K562 (cell line): ENCODE measurements around the gene CALCOCO2. TPM values are rescaled to one million over a fixed set of nuclear protein-coding genes. Genes with fewer than 3 reads are reported as not detected.

ENCODE experiments used
- CEBPB ChIP-seq: fragments of 450-650 bp; IDR thresholded peaks from 2 replicates; pipeline ENCODE4 v1.6.1; 2016; ENCODE audit warnings: missing genetic modification characterization, missing compliant biosample characterization
- DDX20 ChIP-seq: fragments of 450-650 bp; IDR thresholded peaks from 2 replicates; pipeline ENCODE4 v1.6.1; 2016; ENCODE audit warnings: missing genetic modification characterization, low read depth, mild to moderate bottlenecking, missing compliant biosample characterization, moderate library complexity
- NFYB ChIP-seq: IDR thresholded peaks from 2 replicates; pipeline ENCODE4 v1.6.1; 2011; ENCODE audit warnings: mild to moderate bottlenecking, moderate library complexity; ENCODE audit not compliant: insufficient read length; ENCODE audit errors: extremely low read depth
- SMAD3 ChIP-seq: fragments of 450-650 bp; formaldehyde crosslinking; conservative IDR thresholded peaks from 2 replicates; pipeline ENCODE4 v1.4.0; 2020; ENCODE audit warnings: mild to moderate bottlenecking
- SMAD4 ChIP-seq: fragments of 250-450 bp; sonication (Bioruptor Pico); conservative IDR thresholded peaks from 2 replicates; pipeline ENCODE4 v1.8.0; 2021; ENCODE audit warnings: inconsistent platforms, mild to moderate bottlenecking, moderate library complexity
- THAP12 ChIP-seq: fragments of 250-450 bp; sonication (Bioruptor Pico); IDR thresholded peaks from 2 replicates; pipeline ENCODE4 v1.9.0; 2021; ENCODE audit warnings: mild to moderate bottlenecking, inconsistent platforms
- ZBTB40 ChIP-seq, 2 experiments: fragments of 450-650 bp in 1 of 2; sonication (generic) in 1 of 2; formaldehyde crosslinking in 1 of 2; IDR thresholded peaks; 2 replicates each; pipeline versions ENCODE4 v1.7.1 to v1.9.0; 2016 to 2022; ENCODE audit warnings: inconsistent platforms in 1 of 2, mild to moderate bottlenecking in 1 of 2, missing genetic modification reagents in 1 of 2
- ZNF280A ChIP-seq: fragments of 450-650 bp; IDR thresholded peaks from 2 replicates; pipeline ENCODE4 v1.6.1; 2018; ENCODE audit warnings: mild to moderate bottlenecking, low read depth; ENCODE audit not compliant: partially characterized antibody
- ZZZ3 ChIP-seq: fragments of 450-650 bp; IDR thresholded peaks from 2 replicates; pipeline ENCODE4 v1.6.1; 2016; ENCODE audit warnings: antibody characterized with exemption, mild to moderate bottlenecking, moderate library complexity
- polyA plus RNA-seq, 8 experiments: library from polyadenylated mRNA; depleted of rRNA in 4 of 8; stranded (reverse) in 5 of 8; unstranded in 3 of 8; fragments of >200 nt; fragmentation: Nextera tagmentation in 2 of 8; fragmentation: Illumina TruSeq in 1 of 8; extraction: Ambion mirVana in 2 of 8; extraction: Trizol in 1 of 8; gene quantifications; 2 replicates each; pipeline versions ENCODE4 v1.2.1 to v1.2.3, GENCODE V29; 2011 to 2014; ENCODE audit warnings: inconsistent platforms in 1 of 8, missing spikeins in 1 of 8
- total RNA-seq, 7 experiments: library from RNA; depleted of rRNA in 6 of 7; stranded (reverse); fragments of >200 nt in 6 of 7; fragmentation: Illumina TruSeq in 2 of 7; extraction: Trizol in 2 of 7; gene quantifications; 2 replicates each; pipeline versions ENCODE4 v1.2.1 to v1.2.3, GENCODE V29; 2011 to 2021; ENCODE audit warnings: low replicate concordance in 1 of 7

CALCOCO2 gene
- total and polyA plus RNA-seq, 9 of the 15 experiments (the other 6 are each of a cell fraction or from before 2014, with no cell fraction given) = 24.1 to 87.3 (median 67.5) TPM

- TF ChIP-seq ZBTB40 (IDR thresholded peaks at IDR 0.05) (peak; percentile 58; the same call in 1 of the 2 replicates), ZBTB40 (CRISPR knock-in tag; IDR thresholded peaks at IDR 0.05) (no peak), DDX20 (tag) (no peak), CEBPB (tag) (peak; percentile 83), ZZZ3 (no peak), SMAD4 (no peak), NFYB (no peak), SMAD3 (no peak), ZNF280A (no peak), THAP12 (CRISPR knock-in tag) (no peak)
These were observed 681 bp downstream of the CALCOCO2 start (continued) for GRCh38 chr17:48831549-48831883.
